Neuronal stem cell (in vitro differentiated cells): ENCODE results near the gene DGCR2.

Experiments
- DNase-seq: peaks from one replicate; pipeline ENCODE4 v3.0.0-alpha.2; 2013; ENCODE audit warnings: low spot score
- H2AFZ ChIP-seq: one replicate; pipeline ENCODE4 v1.6.1; 2013; ENCODE audit warnings: mild to moderate bottlenecking, low read length, inconsistent platforms
- H2AK5ac ChIP-seq: 2 replicates; pipeline ENCODE4 v1.6.1; 2013; ENCODE audit warnings: low read depth, mild to moderate bottlenecking, inconsistent platforms, low read length, moderate library complexity, mixed read lengths
- H2BK120ac ChIP-seq: 2 replicates; pipeline ENCODE4 v1.6.1; 2013; ENCODE audit warnings: low read depth, mild to moderate bottlenecking, inconsistent platforms, low read length, moderate library complexity, mixed read lengths
- H2BK12ac ChIP-seq: one replicate; pipeline ENCODE4 v1.6.1; 2013; ENCODE audit warnings: low read length, inconsistent platforms
- H2BK15ac ChIP-seq: 2 replicates; pipeline ENCODE4 v1.6.1; 2013; ENCODE audit warnings: mild to moderate bottlenecking, low read length, inconsistent platforms, mixed read lengths
- H2BK5ac ChIP-seq: one replicate; pipeline ENCODE4 v1.6.1; 2013; ENCODE audit warnings: inconsistent platforms, mild to moderate bottlenecking, low read length, moderate library complexity
- H3K14ac ChIP-seq: one replicate; pipeline ENCODE4 v1.6.1; 2013; ENCODE audit warnings: low read length, inconsistent platforms
- H3K18ac ChIP-seq: 2 replicates; pipeline ENCODE4 v1.6.1; 2013; ENCODE audit warnings: low read length, inconsistent platforms
- H3K23ac ChIP-seq: 2 replicates; pipeline ENCODE4 v1.6.1; 2013; ENCODE audit warnings: low read depth, mild to moderate bottlenecking, mixed read lengths, low read length, inconsistent platforms; ENCODE audit not compliant: poor library complexity
- H3K27ac ChIP-seq: replicated peaks from 3 replicates; pipeline ENCODE4 v1.5.1; 2013; ENCODE audit warnings: low read length, inconsistent platforms
- H3K27me3 ChIP-seq, 3 experiments: 2 replicates each; pipeline ENCODE4 v1.6.1; 2013; ENCODE audit warnings: low read length in 3 of 3, mild to moderate bottlenecking in 2 of 3, inconsistent platforms in 1 of 3, low read depth in 1 of 3, mixed read lengths in 1 of 3, moderate library complexity in 1 of 3; ENCODE audit not compliant: control insufficient read depth in 3 of 3, insufficient read depth in 3 of 3
- H3K36me3 ChIP-seq, 2 donors: replicated peaks in 1 of 2; 2 replicates each; pipeline ENCODE4 v1.6.1; 2013; ENCODE audit warnings: low read length in 2 of 2; ENCODE audit not compliant: control insufficient read depth in 2 of 2, insufficient read depth in 2 of 2
- H3K4ac ChIP-seq: 2 replicates; pipeline ENCODE4 v1.6.1; 2013; ENCODE audit warnings: inconsistent platforms, mild to moderate bottlenecking, low read length, moderate library complexity
- H3K4me1 ChIP-seq, 2 donors: 1 replicate in 1 of 2; 2 replicates in 1 of 2; pipeline ENCODE4 v1.6.1; 2013; ENCODE audit warnings: low read length in 2 of 2, low read depth in 1 of 2; ENCODE audit not compliant: control insufficient read depth in 2 of 2, insufficient read depth in 1 of 2
- H3K4me2 ChIP-seq: one replicate; pipeline ENCODE4 v1.6.1; 2013; ENCODE audit warnings: mild to moderate bottlenecking, low read length, inconsistent platforms; ENCODE audit not compliant: insufficient read depth, poor library complexity, severe bottlenecking
- H3K4me3 ChIP-seq, 2 donors: 2 replicates each; pipeline ENCODE4 v1.5.1; 2013; ENCODE audit warnings: low read length in 2 of 2, mild to moderate bottlenecking in 2 of 2, inconsistent platforms in 1 of 2, moderate library complexity in 1 of 2
- H3K79me1 ChIP-seq: one replicate; pipeline ENCODE4 v1.6.1; 2013; ENCODE audit warnings: low read depth, mild to moderate bottlenecking, inconsistent platforms, low read length, moderate library complexity
- H3K9ac ChIP-seq: one replicate; pipeline ENCODE4 v1.6.1; 2013; ENCODE audit warnings: mild to moderate bottlenecking, low read depth, low read length, inconsistent platforms; ENCODE audit not compliant: poor library complexity
- H3K9me3 ChIP-seq, 2 donors: replicated peaks in 1 of 2; 2 replicates each; pipeline versions ENCODE3 to v1.6.1; 2013; ENCODE audit warnings: low read length in 2 of 2, mild to moderate bottlenecking in 2 of 2, inconsistent platforms in 1 of 2, low read depth in 1 of 2, mixed read lengths in 1 of 2, moderate library complexity in 1 of 2; ENCODE audit not compliant: control insufficient read depth in 2 of 2, insufficient read depth in 1 of 2
- H4K8ac ChIP-seq: one replicate; pipeline ENCODE4 v1.6.1; 2013; ENCODE audit warnings: low read depth, mild to moderate bottlenecking, inconsistent platforms, low read length, moderate library complexity
- H4K91ac ChIP-seq: one replicate; pipeline ENCODE4 v1.6.1; 2013; ENCODE audit warnings: low read length, low read depth, mild to moderate bottlenecking, inconsistent platforms; ENCODE audit not compliant: poor library complexity
- WGBS, 2 donors: extraction: QIAGEN DNeasy Blood & Tissue Kit; methylation state at CpG; one replicate each; pipeline ENCODE4 v1.1.7; 2013; ENCODE audit warnings: missing lambda C conversion rate in 2 of 2, mixed read lengths in 1 of 2; ENCODE audit not compliant: insufficient read length in 2 of 2, insufficient replicate concordance in 1 of 2; ENCODE audit errors: extremely low coverage in 2 of 2; 5-methylcytosine and 5-hydroxymethylcytosine counted together

The DGCR2 gene

DNA sequence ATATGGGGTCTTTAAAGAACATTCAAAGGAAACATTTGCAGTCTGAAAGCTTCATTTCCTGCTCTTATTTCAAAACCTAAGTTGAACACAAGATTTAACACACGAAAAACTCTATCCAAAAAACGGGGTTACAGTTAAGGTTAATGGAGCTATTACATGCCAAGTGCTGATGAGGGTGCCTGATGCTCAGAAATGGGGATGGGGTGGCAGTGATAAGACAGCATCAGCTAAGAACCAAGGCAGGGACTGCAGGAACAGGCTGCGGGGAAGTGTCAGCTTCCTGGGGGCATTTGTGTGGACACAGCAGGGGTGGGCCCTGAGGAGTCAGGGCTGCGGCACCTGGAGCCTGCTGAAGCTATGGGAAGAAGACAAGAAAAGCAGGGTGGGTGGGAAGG, 12.2 kb downstream of the DGCR2 start:
- Histone ChIP-seq H2BK15ac (no peak overlapping the region), H3K9ac (peak overlapping the region; percentile 24), H2BK12ac (no peak overlapping the region), H3K18ac (no peak overlapping the region), H3K4me3 (no peak overlapping the region), H4K91ac (no peak overlapping the region), H3K14ac (no peak overlapping the region), H2AFZ (no peak overlapping the region), H3K9me3 (no peaks in the 10 kb centered on the region), H3K79me1 (peaks cover 19% of the 10 kb centered on the region), H3K36me3 (peaks cover 0 to 30% of the 10 kb centered on the region in 2 donors), H3K4me1 (peaks cover 3 to 19% of the 10 kb centered on the region in 2 donors), H3K23ac (no peak overlapping the region), H3K4me2 (no peak overlapping the region), H4K8ac (no peak overlapping the region), H3K27ac (no peak overlapping the region), H2BK120ac (no peak overlapping the region), H2BK5ac (no peak overlapping the region), H3K4ac (no peak overlapping the region), H3K27me3 (no peaks in the 10 kb centered on the region), H2AK5ac (no peak overlapping the region)
- no CpG with 5 or more reads among the region's 4 CpGs for WGBS, 2 donors
- DNase-seq = no peak

DNA sequence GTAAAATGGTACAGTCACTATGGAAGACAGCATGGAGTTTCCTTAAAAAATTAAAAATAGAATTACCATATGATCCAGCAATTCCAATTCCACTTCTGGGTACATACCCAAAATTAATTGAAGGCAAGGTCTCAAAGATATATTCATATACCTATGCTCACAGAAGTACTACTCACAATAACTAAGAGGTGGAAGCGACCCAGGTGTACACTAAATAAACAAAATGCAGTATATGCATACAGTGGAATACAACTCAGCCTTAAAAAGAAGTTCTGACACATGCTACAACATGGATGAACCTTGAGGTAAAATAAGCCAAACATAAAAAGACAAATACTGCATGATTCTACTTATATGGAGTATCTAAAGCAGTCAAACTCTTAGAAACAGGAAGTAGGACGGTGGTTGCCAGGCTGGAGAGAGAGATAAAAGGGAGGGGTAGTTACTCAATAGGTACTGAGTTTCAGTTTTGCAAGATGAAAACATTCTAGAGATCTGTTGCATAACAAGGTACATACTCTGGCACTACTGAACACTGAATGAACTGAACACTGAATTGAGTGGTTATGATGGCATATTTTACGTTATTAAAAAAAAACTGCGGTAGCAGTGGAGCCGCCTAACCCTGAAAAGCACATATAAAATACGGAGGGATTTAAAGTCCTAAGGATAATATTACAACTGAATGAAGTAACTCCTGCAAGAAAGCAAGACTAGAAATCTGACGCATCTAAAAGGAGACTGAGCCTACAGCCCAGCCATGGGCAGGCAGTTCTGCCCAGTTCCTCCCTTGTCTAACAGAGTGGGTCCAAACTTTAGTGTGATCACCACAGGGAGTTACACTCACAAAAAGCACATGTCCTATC, 12.8 kb downstream of the DGCR2 start:
- Histone ChIP-seq H3K4ac (no peak overlapping the region), H3K27ac (no peak overlapping the region), H2AFZ (no peak overlapping the region), H3K79me1 (peaks cover 18% of the 10 kb centered on the region), H3K4me1 (peaks cover 3 to 15% of the 10 kb centered on the region in 2 donors), H3K4me2 (no peak overlapping the region), H2BK120ac (no peak overlapping the region), H3K9me3 (no peaks in the 10 kb centered on the region), H3K27me3 (no peaks in the 10 kb centered on the region), H4K91ac (no peak overlapping the region), H2BK12ac (no peak overlapping the region), H3K36me3 (peaks cover 0 to 30% of the 10 kb centered on the region in 2 donors), H2AK5ac (no peak overlapping the region), H3K18ac (no peak overlapping the region), H2BK15ac (no peak overlapping the region), H3K9ac (no peak overlapping the region), H2BK5ac (no peak overlapping the region), H4K8ac (no peak overlapping the region), H3K23ac (no peak overlapping the region), H3K4me3 (no peak overlapping the region), H3K14ac (no peak overlapping the region)
- DNase-seq = no peak
- WGBS, 2 donors = no CpG with 5 or more reads among the region's 7 CpGs

DNA sequence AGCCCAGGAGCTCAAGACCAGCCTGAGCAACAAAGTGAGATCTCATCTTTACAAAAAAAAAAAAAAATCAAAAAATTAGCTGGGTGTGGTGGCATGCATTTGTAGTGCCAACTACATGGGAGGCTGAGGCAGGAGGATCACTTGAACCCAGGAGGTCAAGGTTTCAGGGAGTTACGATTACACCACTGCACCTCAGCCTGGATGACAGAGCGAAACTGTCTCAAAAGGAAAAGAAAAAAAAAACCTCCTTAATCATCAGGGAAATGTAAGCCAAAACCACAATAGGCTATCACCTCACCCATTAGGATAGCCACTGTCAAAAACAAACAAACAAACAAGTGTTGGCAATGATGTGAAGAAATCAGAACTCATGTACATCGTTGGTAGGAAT, 13.4 kb downstream of the DGCR2 start:
- Histone ChIP-seq H3K27me3 (no peaks in the 10 kb centered on the region), H3K4ac (no peak overlapping the region), H2BK120ac (no peak overlapping the region), H3K14ac (no peak overlapping the region), H2BK15ac (no peak overlapping the region), H2AFZ (no peak overlapping the region), H2AK5ac (no peak overlapping the region), H3K36me3 (peaks cover 0 to 30% of the 10 kb centered on the region in 2 donors), H3K9ac (no peak overlapping the region), H2BK12ac (no peak overlapping the region), H3K4me1 (peaks cover 3 to 15% of the 10 kb centered on the region in 2 donors), H3K4me2 (no peak overlapping the region), H4K8ac (no peak overlapping the region), H3K18ac (no peak overlapping the region), H3K4me3 (no peak overlapping the region), H3K27ac (no peak overlapping the region), H3K79me1 (peaks cover 21% of the 10 kb centered on the region), H2BK5ac (no peak overlapping the region), H4K91ac (no peak overlapping the region), H3K23ac (no peak overlapping the region), H3K9me3 (no peaks in the 10 kb centered on the region)
- no CpG with 5 or more reads among the region's 3 CpGs for WGBS, 2 donors
- DNase-seq = no peak

DNA sequence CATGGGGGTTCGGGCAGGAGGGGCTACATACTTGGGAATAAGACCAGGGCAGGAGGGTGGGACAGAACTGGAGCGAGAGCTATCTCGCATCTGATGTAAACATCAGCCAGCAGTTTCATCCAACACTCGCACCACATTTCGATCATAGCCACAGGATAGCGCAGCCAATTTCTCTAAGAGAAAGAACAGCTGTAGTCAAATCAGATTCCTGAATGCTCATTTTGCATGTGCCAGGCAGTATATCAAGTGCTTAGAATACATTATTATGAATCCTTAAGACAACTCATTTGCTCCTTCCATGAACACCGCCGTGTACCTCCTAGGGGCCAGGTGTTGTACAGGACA, 14.5 kb downstream of the DGCR2 start:
- Histone ChIP-seq H3K36me3 (peaks cover 0 to 25% of the 10 kb centered on the region in 2 donors), H3K4me1 (peaks cover 3 to 15% of the 10 kb centered on the region in 2 donors), H4K91ac (no peak overlapping the region), H3K79me1 (peaks cover 21% of the 10 kb centered on the region), H2AK5ac (no peak overlapping the region), H3K4me2 (no peak overlapping the region), H3K14ac (no peak overlapping the region), H2BK5ac (no peak overlapping the region), H4K8ac (no peak overlapping the region), H3K9me3 (no peaks in the 10 kb centered on the region), H3K4me3 (no peak overlapping the region), H3K9ac (no peak overlapping the region), H2BK120ac (no peak overlapping the region), H3K4ac (no peak overlapping the region), H2AFZ (no peak overlapping the region), H3K27me3 (no peaks in the 10 kb centered on the region), H2BK12ac (no peak overlapping the region), H3K18ac (no peak overlapping the region), H3K27ac (no peak overlapping the region), H2BK15ac (no peak overlapping the region), H3K23ac (no peak overlapping the region)
- no peak for DNase-seq
- WGBS, 2 donors = no CpG with 5 or more reads among the region's 8 CpGs
